Measurements from ENCODE around the gene IZUMO2.
"Not testable (repeated sequence)": the region's sequence is repeated elsewhere in the genome, so short reads cannot be mapped to it uniquely, and the experiment has no call there.

- not testable (repeated sequence) for TF ChIP-seq CTCF (IDR thresholded peaks at IDR 0.05; ENCODE audit: borderline replicate concordance, extremely low read depth, low read length, poor library complexity, severe bottlenecking); EZH2 (IDR thresholded peaks at IDR 0.05; ENCODE audit: borderline replicate concordance, low read depth, low read length, severe bottlenecking)
These were observed 59.7 kb downstream of the IZUMO2 start for GRCh38 chr19:50103405-50103804.

Measured in DND-41 (cell line).